Keratinocyte (primary cell): ENCODE data around the gene KRTAP5-10. TPM values are rescaled to one million over a fixed set of nuclear protein-coding genes. Genes with fewer than 3 reads are reported as not detected.

ENCODE experiments used
- DNase-seq: peaks from one replicate; pipeline ENCODE4 v3.0.0-alpha.2; 2011; ENCODE audit warnings: low read depth, missing footprints, low spot score
- FAIRE-seq: peaks from 2 replicates; lab custom pipeline; 2011; peaks lifted over from hg19 to GRCh38; lab: Jason Lieb, UNC
- H2AFZ ChIP-seq: 2 replicates; pipeline ENCODE4 v1.6.0; 2012; ENCODE audit warnings: low read length, control low read depth, inconsistent platforms; ENCODE audit not compliant: control insufficient read depth
- H3K27ac ChIP-seq: 2 replicates; pipeline ENCODE4 v1.5.1; 2011; ENCODE audit warnings: low read length; ENCODE audit not compliant: control insufficient read depth, insufficient read depth
- H3K27me3 ChIP-seq: 3 replicates; pipeline ENCODE4 v1.6.0; 2011; ENCODE audit warnings: low read length; ENCODE audit not compliant: control insufficient read depth, insufficient read depth; ENCODE audit errors: extremely low read depth
- H3K36me3 ChIP-seq, 2 experiments: 2 replicates in 1 of 2; 3 replicates in 1 of 2; pipeline ENCODE4 v1.5.1; 2011; ENCODE audit warnings: low read length in 2 of 2, mild to moderate bottlenecking in 1 of 2; ENCODE audit not compliant: control insufficient read depth in 2 of 2, insufficient read depth in 2 of 2; ENCODE audit errors: extremely low read depth in 1 of 2
- H3K4me1 ChIP-seq: 3 replicates; pipeline ENCODE4 v1.5.1; 2011; ENCODE audit warnings: low read length; ENCODE audit not compliant: control insufficient read depth, insufficient read depth; ENCODE audit errors: extremely low read depth
- H3K4me2 ChIP-seq: 3 replicates; pipeline ENCODE4 v1.6.0; 2011; ENCODE audit warnings: low read depth, low read length; ENCODE audit not compliant: control insufficient read depth, insufficient read depth; ENCODE audit errors: extremely low read depth
- H3K4me3 ChIP-seq, 3 experiments: fragments of 200-600 bp in 1 of 3; sonication (generic) in 1 of 3; 2 replicates in 2 of 3; 3 replicates in 1 of 3; pipeline ENCODE4 v1.5.1; 2011 to 2016; ENCODE audit warnings: low read length in 3 of 3, mild to moderate bottlenecking in 3 of 3, control low read depth in 2 of 3, inconsistent platforms in 1 of 3, low read depth in 1 of 3, mixed read lengths in 1 of 3, mixed run types in 1 of 3, moderate library complexity in 1 of 3; ENCODE audit not compliant: control insufficient read depth in 2 of 3, insufficient read depth in 2 of 3; ENCODE audit errors: extremely low read depth in 1 of 3
- H3K79me2 ChIP-seq: 2 replicates; pipeline ENCODE4 v1.6.0; 2012; ENCODE audit warnings: low read length; ENCODE audit not compliant: control insufficient read depth, insufficient read depth
- H3K9ac ChIP-seq: 3 replicates; pipeline ENCODE4 v1.6.0; 2011; ENCODE audit warnings: low read length; ENCODE audit not compliant: control insufficient read depth, insufficient read depth; ENCODE audit errors: extremely low read depth
- H3K9me1 ChIP-seq: 3 replicates; pipeline ENCODE4 v1.6.0; 2011; ENCODE audit warnings: low read length; ENCODE audit not compliant: control insufficient read depth, insufficient read depth; ENCODE audit errors: extremely low read depth
- H3K9me3 ChIP-seq: 2 replicates; pipeline ENCODE4 v1.5.1; 2012; ENCODE audit warnings: low read depth, low read length; ENCODE audit not compliant: control insufficient read depth
- H4K20me1 ChIP-seq: 3 replicates; pipeline ENCODE4 v1.6.0; 2011; ENCODE audit warnings: low read length; ENCODE audit not compliant: control insufficient read depth, insufficient read depth; ENCODE audit errors: extremely low read depth
- CTCF ChIP-seq, 3 experiments: IDR thresholded peaks in 1 of 3; conservative IDR thresholded peaks in 1 of 3; optimal IDR thresholded peaks in 1 of 3; 2 replicates in 2 of 3; 3 replicates in 1 of 3; pipeline versions ENCODE3 to v1.5.1; 2011; ENCODE audit warnings: low read length in 3 of 3, mild to moderate bottlenecking in 3 of 3, moderate library complexity in 2 of 3, control low read depth in 1 of 3, inconsistent platforms in 1 of 3; ENCODE audit not compliant: insufficient read depth in 2 of 3; ENCODE audit errors: extremely low read depth in 1 of 3
- EZH2 ChIP-seq: IDR thresholded peaks from one replicate; pipeline ENCODE4 v1.6.1; 2012; ENCODE audit warnings: inconsistent platforms, mild to moderate bottlenecking, low read length, moderate library complexity
- dilution Hi-C: fragments of 300-500 bp; cut with MboI; formaldehyde crosslinking; loops from one replicate; pipeline ENCODE4 v1.7.0; 2020; ENCODE audit warnings: low sequenced_read_pairs; ENCODE audit not compliant: extremely low pct_ligation_motif_present
- polyA plus RNA-seq, 5 experiments: library from polyadenylated mRNA; depleted of rRNA in 3 of 5; stranded (reverse) in 3 of 5; stranded (forward) in 1 of 5; unstranded in 1 of 5; fragments of >200 nt; gene quantifications; 1 replicate in 1 of 5; 2 replicates in 3 of 5; 3 replicates in 1 of 5; pipeline versions ENCODE4 v1.2.1 to v1.2.3, GENCODE V29; 2011 to 2012; ENCODE audit warnings: missing spikeins in 2 of 5, low read depth in 1 of 5, low replicate concordance in 1 of 5

KRTAP5-10 gene
- polyA plus RNA-seq, 1 donor (not counting 4 experiments of a cell fraction or from before 2014, with no cell fraction given) = not detected

GRCh38 chr11:71554996-71555395 lies 10.4 kb upstream of the KRTAP5-10 start:
- Histone ChIP-seq H3K4me2 (no peak overlapping the region), H3K27ac (no peak overlapping the region), H3K4me3 (no peak overlapping the region), H3K9ac (no peak overlapping the region), H4K20me1 (no peaks in the 10 kb centered on the region), H3K27me3 (peaks cover 4% of the 10 kb centered on the region), H2AFZ (no peak overlapping the region), H3K9me3 (no peaks in the 10 kb centered on the region), H3K36me3 (no peaks in the 10 kb centered on the region), H3K79me2 (no peaks in the 10 kb centered on the region), H3K4me1 (no peaks in the 10 kb centered on the region), H3K9me1 (no peaks in the 10 kb centered on the region)
- dilution Hi-C loops = no loop called here
- FAIRE-seq (no peak), DNase-seq (no peak)
- TF ChIP-seq CTCF (optimal IDR thresholded peaks at IDR 0.05 in 1 of 3, IDR thresholded peaks at IDR 0.05 in 1 of 3, conservative IDR thresholded peaks at IDR 0.05 in 1 of 3; ENCODE audit: extremely low read depth in 1 of 3, insufficient read depth in 2 of 3, low read length in 3 of 3) = no peak
- no peak for TF ChIP-seq EZH2

- FAIRE-seq (no peak), DNase-seq (no peak)
- peaks cover 4% of the 10 kb centered on the region for H3K27me3 ChIP-seq
- no peak overlapping the region for H3K4me2 ChIP-seq
- H3K27ac ChIP-seq = no peak overlapping the region
- no peaks in the 10 kb centered on the region for H4K20me1 ChIP-seq
- H3K9me1 ChIP-seq = no peaks in the 10 kb centered on the region
- no peak overlapping the region for H2AFZ ChIP-seq
- no peaks in the 10 kb centered on the region for H3K4me1 ChIP-seq
- H3K79me2 ChIP-seq = no peaks in the 10 kb centered on the region
- H3K9me3 ChIP-seq = no peaks in the 10 kb centered on the region
- no peak overlapping the region for H3K4me3 ChIP-seq
- TF ChIP-seq EZH2 (no peak), CTCF (optimal IDR thresholded peaks at IDR 0.05 in 1 of 3, IDR thresholded peaks at IDR 0.05 in 1 of 3, conservative IDR thresholded peaks at IDR 0.05 in 1 of 3; ENCODE audit: extremely low read depth in 1 of 3, insufficient read depth in 2 of 3, low read length in 3 of 3) (no peak)
- dilution Hi-C loops = no loop called here
- no peak overlapping the region for H3K9ac ChIP-seq
- no peaks in the 10 kb centered on the region for H3K36me3 ChIP-seq
Measured at GRCh38 chr11:71555508-71555907, 9.9 kb upstream of the KRTAP5-10 start.
